HepG2 (cell line): ENCODE measurements around the gene GRIN3B. TPM values are rescaled to one million over a fixed set of nuclear protein-coding genes. Genes with fewer than 3 reads are reported as not detected.

ENCODE experiments used
- ADNP ChIP-seq: sonication (generic); formaldehyde crosslinking; IDR thresholded peaks from 2 replicates; pipeline ENCODE4 v1.4.0; 2020; ENCODE audit warnings: missing genetic modification reagents
- CEBPB ChIP-seq: IDR thresholded peaks from 2 replicates; pipeline ENCODE4 v1.6.1; 2011; ENCODE audit warnings: low read depth, low read length, improper control_type of control experiment, borderline replicate concordance
- CENPX ChIP-seq: sonication (generic); formaldehyde crosslinking; IDR thresholded peaks from 2 replicates; pipeline ENCODE4 v1.9.0; 2021; ENCODE audit warnings: mild to moderate bottlenecking, missing genetic modification reagents, moderate library complexity
- FOXO1 ChIP-seq: sonication (generic); formaldehyde crosslinking; IDR thresholded peaks from 2 replicates; pipeline ENCODE4 v1.4.0; 2020; ENCODE audit warnings: missing genetic modification reagents
- HNRNPH1 ChIP-seq: fragments of 200-400 bp; formaldehyde crosslinking; optimal IDR thresholded peaks from 2 replicates; pipeline ENCODE3; 2017; ENCODE audit warnings: mild to moderate bottlenecking, low read depth, low read length
- MIXL1 ChIP-seq: IDR thresholded peaks from 2 replicates; pipeline ENCODE4 v1.6.1; 2016
- NFE2L1 ChIP-seq: sonication (generic); formaldehyde crosslinking; IDR thresholded peaks from 2 replicates; pipeline ENCODE4 v1.4.0; 2020; ENCODE audit warnings: missing genetic modification reagents, mild to moderate bottlenecking, borderline replicate concordance
- RBM22 ChIP-seq: fragments of 200-400 bp; formaldehyde crosslinking; optimal IDR thresholded peaks from 2 replicates; pipeline ENCODE3; 2017; ENCODE audit warnings: mild to moderate bottlenecking, low read length, moderate library complexity
- RFX5 ChIP-seq: IDR thresholded peaks from 2 replicates; pipeline ENCODE4 v1.6.1; 2011; ENCODE audit warnings: low read depth, low read length, improper control_type of control experiment
- RXRB ChIP-seq: IDR thresholded peaks from 2 replicates; pipeline ENCODE4 v1.6.1; 2016; ENCODE audit warnings: borderline replicate concordance, missing genetic modification reagents, missing compliant biosample characterization
- SAFB2 ChIP-seq: sonication (generic); formaldehyde crosslinking; IDR thresholded peaks from 2 replicates; pipeline ENCODE4 v1.5.1; 2020; ENCODE audit warnings: missing genetic modification reagents, low read depth, mild to moderate bottlenecking, borderline replicate concordance
- SMAD9 ChIP-seq: sonication (generic); formaldehyde crosslinking; IDR thresholded peaks from 2 replicates; pipeline ENCODE4 v1.5.1; 2020; ENCODE audit warnings: mild to moderate bottlenecking, missing genetic modification reagents
- ZFP36 ChIP-seq: fragments of 150-350 bp; IDR thresholded peaks from 2 replicates; pipeline ENCODE4 v1.6.1; 2018; ENCODE audit warnings: borderline replicate concordance, low read length, low read depth; ENCODE audit not compliant: partially characterized antibody
- ZNF124 ChIP-seq: sonication (generic); formaldehyde crosslinking; IDR thresholded peaks from 2 replicates; pipeline ENCODE4 v1.4.0; 2020; ENCODE audit warnings: missing genetic modification reagents
- ZNF354B ChIP-seq: sonication (generic); formaldehyde crosslinking; IDR thresholded peaks from 2 replicates; pipeline ENCODE4 v1.8.0; 2022; ENCODE audit warnings: mild to moderate bottlenecking, missing genetic modification reagents
- polyA plus RNA-seq, 8 experiments: library from polyadenylated mRNA; depleted of rRNA in 3 of 8; stranded (reverse) in 7 of 8; unstranded in 1 of 8; fragments of >200 nt; fragmentation: Illumina TruSeq in 4 of 8; extraction: Trizol in 4 of 8; gene quantifications; 2 replicates each; pipeline versions ENCODE4 v1.2.1 to v1.2.3, GENCODE V29; 2011 to 2016; ENCODE audit warnings: low read depth in 4 of 8, missing spikeins in 1 of 8, mixed read lengths in 1 of 8; ENCODE audit not compliant: insufficient read depth in 1 of 8
- total RNA-seq, 5 experiments: library from RNA; depleted of rRNA; stranded (reverse); fragments of >200 nt; fragmentation: Illumina TruSeq; extraction: Trizol; gene quantifications; 2 replicates each; pipeline ENCODE4 v1.2.3, GENCODE V29; 2016; ENCODE audit warnings: low read depth in 1 of 5
- TF ChIP-seq, protein P1 (sequence below): sonication (generic); formaldehyde crosslinking; IDR thresholded peaks from 2 replicates; pipeline ENCODE4 v1.4.0; 2020; ENCODE audit warnings: missing genetic modification reagents, borderline replicate concordance
- TF ChIP-seq, protein P2 (sequence below): sonication (generic); formaldehyde crosslinking; IDR thresholded peaks from 2 replicates; pipeline ENCODE4 v1.9.0; 2021; ENCODE audit warnings: mild to moderate bottlenecking, missing genetic modification reagents
- TF ChIP-seq, protein P3 (sequence below): sonication (generic); formaldehyde crosslinking; IDR thresholded peaks from 2 replicates; pipeline ENCODE4 v1.5.0; 2020; ENCODE audit warnings: missing genetic modification reagents, mild to moderate bottlenecking, borderline replicate concordance
- TF ChIP-seq, protein P4 (sequence below): sonication (generic); formaldehyde crosslinking; IDR thresholded peaks from 2 replicates; pipeline ENCODE4 v1.4.0; 2020; ENCODE audit warnings: mild to moderate bottlenecking, missing genetic modification reagents

Gene GRIN3B
- total and polyA plus RNA-seq, 2 of the 13 experiments (the other 11 are each of a cell fraction or from before 2014, with no cell fraction given), result 0.07 to 0.20 TPM

DNA sequence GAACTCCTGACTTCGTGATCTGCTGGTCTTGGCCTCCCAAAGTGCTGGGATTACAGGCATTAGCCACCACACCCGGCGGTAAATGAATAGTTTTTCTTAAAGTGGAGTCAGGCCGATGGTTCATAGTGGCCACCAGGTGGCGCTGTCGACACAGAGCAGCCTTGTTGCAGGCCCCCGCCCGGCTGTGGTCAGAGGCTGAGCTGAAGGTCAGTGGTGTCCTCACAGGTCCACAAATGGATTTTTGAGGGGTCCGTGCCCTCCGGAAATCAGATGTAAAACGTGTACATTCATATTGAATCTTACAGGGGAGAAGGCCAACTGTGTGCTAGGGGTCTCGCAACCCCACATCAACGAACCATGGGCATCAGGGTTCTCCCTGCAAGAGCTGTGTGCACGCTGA, 29.5 kb upstream of the GRIN3B start (continued):
- TF ChIP-seq, protein P1, sequence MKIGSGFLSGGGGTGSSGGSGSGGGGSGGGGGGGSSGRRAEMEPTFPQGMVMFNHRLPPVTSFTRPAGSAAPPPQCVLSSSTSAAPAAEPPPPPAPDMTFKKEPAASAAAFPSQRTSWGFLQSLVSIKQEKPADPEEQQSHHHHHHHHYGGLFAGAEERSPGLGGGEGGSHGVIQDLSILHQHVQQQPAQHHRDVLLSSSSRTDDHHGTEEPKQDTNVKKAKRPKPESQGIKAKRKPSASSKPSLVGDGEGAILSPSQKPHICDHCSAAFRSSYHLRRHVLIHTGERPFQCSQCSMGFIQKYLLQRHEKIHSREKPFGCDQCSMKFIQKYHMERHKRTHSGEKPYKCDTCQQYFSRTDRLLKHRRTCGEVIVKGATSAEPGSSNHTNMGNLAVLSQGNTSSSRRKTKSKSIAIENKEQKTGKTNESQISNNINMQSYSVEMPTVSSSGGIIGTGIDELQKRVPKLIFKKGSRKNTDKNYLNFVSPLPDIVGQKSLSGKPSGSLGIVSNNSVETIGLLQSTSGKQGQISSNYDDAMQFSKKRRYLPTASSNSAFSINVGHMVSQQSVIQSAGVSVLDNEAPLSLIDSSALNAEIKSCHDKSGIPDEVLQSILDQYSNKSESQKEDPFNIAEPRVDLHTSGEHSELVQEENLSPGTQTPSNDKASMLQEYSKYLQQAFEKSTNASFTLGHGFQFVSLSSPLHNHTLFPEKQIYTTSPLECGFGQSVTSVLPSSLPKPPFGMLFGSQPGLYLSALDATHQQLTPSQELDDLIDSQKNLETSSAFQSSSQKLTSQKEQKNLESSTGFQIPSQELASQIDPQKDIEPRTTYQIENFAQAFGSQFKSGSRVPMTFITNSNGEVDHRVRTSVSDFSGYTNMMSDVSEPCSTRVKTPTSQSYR (CRISPR knock-in tag), result 0 out of 2 replicates have a peak, but pooled peaks have one; percentile 16
- TF ChIP-seq CENPX (CRISPR knock-in tag) (no peak), MIXL1 (CRISPR knock-in tag) (no peak), ZNF124 (CRISPR knock-in tag) (no peak), RXRB (CRISPR knock-in tag) (no peak), CEBPB (no peak), ADNP (CRISPR knock-in tag) (peak; percentile 49; the same call in 1 of the 2 replicates), ZNF354B (CRISPR knock-in tag) (no peak), SAFB2 (CRISPR knock-in tag) (no peak), FOXO1 (CRISPR knock-in tag) (no peak), RFX5 (no peak), ZFP36 (no peak), SMAD9 (CRISPR knock-in tag) (no peak), HNRNPH1 (no peak), NFE2L1 (CRISPR knock-in tag) (no peak), RBM22 (peak; percentile 82)
- TF ChIP-seq, protein P2, sequence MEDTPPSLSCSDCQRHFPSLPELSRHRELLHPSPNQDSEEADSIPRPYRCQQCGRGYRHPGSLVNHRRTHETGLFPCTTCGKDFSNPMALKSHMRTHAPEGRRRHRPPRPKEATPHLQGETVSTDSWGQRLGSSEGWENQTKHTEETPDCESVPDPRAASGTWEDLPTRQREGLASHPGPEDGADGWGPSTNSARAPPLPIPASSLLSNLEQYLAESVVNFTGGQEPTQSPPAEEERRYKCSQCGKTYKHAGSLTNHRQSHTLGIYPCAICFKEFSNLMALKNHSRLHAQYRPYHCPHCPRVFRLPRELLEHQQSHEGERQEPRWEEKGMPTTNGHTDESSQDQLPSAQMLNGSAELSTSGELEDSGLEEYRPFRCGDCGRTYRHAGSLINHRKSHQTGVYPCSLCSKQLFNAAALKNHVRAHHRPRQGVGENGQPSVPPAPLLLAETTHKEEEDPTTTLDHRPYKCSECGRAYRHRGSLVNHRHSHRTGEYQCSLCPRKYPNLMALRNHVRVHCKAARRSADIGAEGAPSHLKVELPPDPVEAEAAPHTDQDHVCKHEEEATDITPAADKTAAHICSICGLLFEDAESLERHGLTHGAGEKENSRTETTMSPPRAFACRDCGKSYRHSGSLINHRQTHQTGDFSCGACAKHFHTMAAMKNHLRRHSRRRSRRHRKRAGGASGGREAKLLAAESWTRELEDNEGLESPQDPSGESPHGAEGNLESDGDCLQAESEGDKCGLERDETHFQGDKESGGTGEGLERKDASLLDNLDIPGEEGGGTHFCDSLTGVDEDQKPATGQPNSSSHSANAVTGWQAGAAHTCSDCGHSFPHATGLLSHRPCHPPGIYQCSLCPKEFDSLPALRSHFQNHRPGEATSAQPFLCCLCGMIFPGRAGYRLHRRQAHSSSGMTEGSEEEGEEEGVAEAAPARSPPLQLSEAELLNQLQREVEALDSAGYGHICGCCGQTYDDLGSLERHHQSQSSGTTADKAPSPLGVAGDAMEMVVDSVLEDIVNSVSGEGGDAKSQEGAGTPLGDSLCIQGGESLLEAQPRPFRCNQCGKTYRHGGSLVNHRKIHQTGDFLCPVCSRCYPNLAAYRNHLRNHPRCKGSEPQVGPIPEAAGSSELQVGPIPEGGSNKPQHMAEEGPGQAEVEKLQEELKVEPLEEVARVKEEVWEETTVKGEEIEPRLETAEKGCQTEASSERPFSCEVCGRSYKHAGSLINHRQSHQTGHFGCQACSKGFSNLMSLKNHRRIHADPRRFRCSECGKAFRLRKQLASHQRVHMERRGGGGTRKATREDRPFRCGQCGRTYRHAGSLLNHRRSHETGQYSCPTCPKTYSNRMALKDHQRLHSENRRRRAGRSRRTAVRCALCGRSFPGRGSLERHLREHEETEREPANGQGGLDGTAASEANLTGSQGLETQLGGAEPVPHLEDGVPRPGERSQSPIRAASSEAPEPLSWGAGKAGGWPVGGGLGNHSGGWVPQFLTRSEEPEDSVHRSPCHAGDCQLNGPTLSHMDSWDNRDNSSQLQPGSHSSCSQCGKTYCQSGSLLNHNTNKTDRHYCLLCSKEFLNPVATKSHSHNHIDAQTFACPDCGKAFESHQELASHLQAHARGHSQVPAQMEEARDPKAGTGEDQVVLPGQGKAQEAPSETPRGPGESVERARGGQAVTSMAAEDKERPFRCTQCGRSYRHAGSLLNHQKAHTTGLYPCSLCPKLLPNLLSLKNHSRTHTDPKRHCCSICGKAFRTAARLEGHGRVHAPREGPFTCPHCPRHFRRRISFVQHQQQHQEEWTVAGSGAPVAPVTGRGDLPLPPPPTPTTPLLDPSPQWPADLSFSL (CRISPR knock-in tag), result no peak
- TF ChIP-seq, protein P3, sequence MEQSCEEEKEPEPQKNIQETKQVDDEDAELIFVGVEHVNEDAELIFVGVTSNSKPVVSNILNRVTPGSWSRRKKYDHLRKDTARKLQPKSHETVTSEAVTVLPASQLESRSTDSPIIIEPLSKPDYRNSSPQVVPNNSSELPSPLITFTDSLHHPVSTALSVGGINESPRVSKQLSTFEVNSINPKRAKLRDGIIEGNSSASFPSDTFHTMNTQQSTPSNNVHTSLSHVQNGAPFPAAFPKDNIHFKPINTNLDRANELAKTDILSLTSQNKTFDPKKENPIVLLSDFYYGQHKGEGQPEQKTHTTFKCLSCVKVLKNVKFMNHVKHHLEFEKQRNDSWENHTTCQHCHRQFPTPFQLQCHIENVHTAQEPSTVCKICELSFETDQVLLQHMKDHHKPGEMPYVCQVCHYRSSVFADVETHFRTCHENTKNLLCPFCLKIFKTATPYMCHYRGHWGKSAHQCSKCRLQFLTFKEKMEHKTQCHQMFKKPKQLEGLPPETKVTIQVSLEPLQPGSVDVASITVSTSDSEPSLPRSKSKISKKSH (CRISPR knock-in tag), result peak; percentile 66; the same call in 1 of the 2 replicates
- TF ChIP-seq, protein P4, sequence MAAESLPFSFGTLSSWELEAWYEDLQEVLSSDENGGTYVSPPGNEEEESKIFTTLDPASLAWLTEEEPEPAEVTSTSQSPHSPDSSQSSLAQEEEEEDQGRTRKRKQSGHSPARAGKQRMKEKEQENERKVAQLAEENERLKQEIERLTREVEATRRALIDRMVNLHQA (CRISPR knock-in tag), result no peak
